HFFc6 (cell line): ENCODE measurements around the gene PRKAG2. TPM values are rescaled to one million over a fixed set of nuclear protein-coding genes. Genes with fewer than 3 reads are reported as not detected.

Experiments
- DNase-seq: peaks from one replicate; pipeline ENCODE4 v3.0.0-alpha.2; 2018
- H3K27ac Mint-ChIP-seq: 2 replicates; pipeline ENCODE4 v1.8.0; 2020; ENCODE audit warnings: mild to moderate bottlenecking, mixed read lengths
- H3K27me3 Mint-ChIP-seq: 2 replicates; pipeline ENCODE4 v1.8.0; 2021; ENCODE audit warnings: mild to moderate bottlenecking, moderate library complexity, mixed read lengths; ENCODE audit not compliant: insufficient read depth
- H3K36me3 Mint-ChIP-seq: 2 replicates; pipeline ENCODE4 v1.8.0; 2021; ENCODE audit warnings: low read depth, mixed read lengths
- H3K4me1 Mint-ChIP-seq: 2 replicates; pipeline ENCODE4 v1.8.0; 2020; ENCODE audit warnings: low read depth, mixed read lengths
- H3K4me3 Mint-ChIP-seq: 2 replicates; pipeline ENCODE4 v1.8.0; 2020; ENCODE audit warnings: mild to moderate bottlenecking, moderate library complexity, mixed read lengths
- H3K9me3 Mint-ChIP-seq: 2 replicates; pipeline ENCODE4 v1.8.0; 2020; ENCODE audit warnings: mild to moderate bottlenecking, mixed read lengths
- CTCF ChIP-seq: fragments of 200-600 bp; sonication (generic); IDR thresholded peaks from 2 replicates; pipeline ENCODE4 v1.5.0; 2021; ENCODE audit warnings: antibody characterized with exemption, mild to moderate bottlenecking
- total RNA-seq, 6 experiments: library from RNA; stranded (reverse); fragmentation: NEBNext Ultra II Directional; extraction: Animal tissue kit (Norgen Biotek cat#: 25700); gene quantifications; 2 replicates in 1 of 6; 3 replicates in 5 of 6; pipeline ENCODE4 v1.2.3, GENCODE V29; 2021

PRKAG2 gene
- total RNA-seq, 6 experiments from 2014 or later, result 15.1 to 19.2 (median 18.4) TPM

- peak; percentile 41 for DNase-seq
- H3K27ac Mint-ChIP-seq, result peak overlapping the region; percentile 94
- no peaks in the 10 kb centered on the region; the same call in 1 of the 2 replicates for H3K27me3 Mint-ChIP-seq
- H3K4me3 Mint-ChIP-seq, result peak overlapping the region; percentile 99
- H3K9me3 Mint-ChIP-seq, result no peaks in the 10 kb centered on the region
- TF ChIP-seq CTCF, result no peak
- H3K4me1 Mint-ChIP-seq, result peaks cover 51% of the 10 kb centered on the region
- peaks cover 26% of the 10 kb centered on the region for H3K36me3 Mint-ChIP-seq
These were observed 358.6 kb downstream of the PRKAG2 start for GRCh38 chr7:151518105-151518946.

GRCh38 chr7:151517601-151518104, 359.3 kb downstream of the PRKAG2 start:
- no peak for DNase-seq
- Mint-ChIP-seq H3K27me3 (no peaks in the 10 kb centered on the region; the same call in 1 of the 2 replicates), H3K4me3 (peak overlapping the region; percentile 99), H3K4me1 (peaks cover 58% of the 10 kb centered on the region), H3K9me3 (no peaks in the 10 kb centered on the region), H3K27ac (peak overlapping the region; percentile 94), H3K36me3 (peaks cover 30% of the 10 kb centered on the region)
- TF ChIP-seq CTCF, result no peak

GRCh38 chr7:151515276-151515565, 361.7 kb downstream of the PRKAG2 start:
- peaks cover 64% of the 10 kb centered on the region for H3K4me1 Mint-ChIP-seq
- H3K27ac Mint-ChIP-seq, result no peak overlapping the region
- no peak for TF ChIP-seq CTCF
- no peaks in the 10 kb centered on the region for H3K9me3 Mint-ChIP-seq
- H3K4me3 Mint-ChIP-seq, result no peak overlapping the region
- no peaks in the 10 kb centered on the region; the same call in 1 of the 2 replicates for H3K27me3 Mint-ChIP-seq
- peaks cover 30% of the 10 kb centered on the region for H3K36me3 Mint-ChIP-seq
- DNase-seq, result no peak

GRCh38 chr7:151514461-151515275, 362.2 kb downstream of the PRKAG2 start:
- DNase-seq, result no peak
- Mint-ChIP-seq H3K36me3 (peaks cover 30% of the 10 kb centered on the region), H3K9me3 (no peaks in the 10 kb centered on the region), H3K27ac (peak overlapping the region; percentile 20; the same call in 1 of the 2 replicates), H3K4me1 (peaks cover 70% of the 10 kb centered on the region), H3K27me3 (no peaks in the 10 kb centered on the region; the same call in 1 of the 2 replicates), H3K4me3 (no peak overlapping the region)
- TF ChIP-seq CTCF, result no peak

- H3K36me3 Mint-ChIP-seq, result peaks cover 24% of the 10 kb centered on the region
- no peak for DNase-seq
- no peak overlapping the region for H3K27ac Mint-ChIP-seq
- TF ChIP-seq CTCF, result no peak
- H3K4me3 Mint-ChIP-seq, result no peak overlapping the region
- H3K9me3 Mint-ChIP-seq, result no peaks in the 10 kb centered on the region
- H3K4me1 Mint-ChIP-seq, result peaks cover 74% of the 10 kb centered on the region
- H3K27me3 Mint-ChIP-seq, result no peaks in the 10 kb centered on the region; the same call in 1 of the 2 replicates
These were observed 363.8 kb downstream of the PRKAG2 start for GRCh38 chr7:151513133-151513532.
